ENCODE measurements around the gene TECPR2. TPM values are rescaled to one million over a fixed set of nuclear protein-coding genes. Genes with fewer than 3 reads are reported as not detected.

TECPR2 gene
- total RNA-seq, 1 experiment from 2014 or later = 9.3 TPM

GRCh38 chr14:102487204-102487577, 124.5 kb downstream of the TECPR2 start:
- ChIA-PET CTCF (no interaction called here), POLR2A (no interaction called here)
- Histone ChIP-seq H3K36me3 (ENCODE audit: control insufficient read depth, insufficient read depth, low read length) (no peaks in the 10 kb centered on the region), H3K4me3 (ENCODE audit: low read depth, low read length) (no peak overlapping the region), H3K4me1 (peaks cover 3% of the 10 kb centered on the region; the same call in 1 of the 2 replicates), H3K9me3 (no peaks in the 10 kb centered on the region), H3K27me3 (replicated peaks; ENCODE audit: control insufficient read depth, insufficient read depth, low read length) (no peaks in the 10 kb centered on the region)
- BruUV-seq (replicated peaks) = no TSS peak
- peaks cover 5% of the 10 kb centered on the region for H3K4me1 Mint-ChIP-seq (ENCODE audit: low read depth, unreplicated experiment)
- H3K4me3 Mint-ChIP-seq (ENCODE audit: unreplicated experiment) = no peak overlapping the region
- H3K9me3 Mint-ChIP-seq (ENCODE audit: unreplicated experiment) = peaks cover 7% of the 10 kb centered on the region
- DNase-seq = no peak
- H3K36me3 Mint-ChIP-seq (ENCODE audit: insufficient read depth, unreplicated experiment) = peaks cover 6% of the 10 kb centered on the region
- intact Hi-C loops (cut with micrococcal nuclease; ENCODE audit: unreplicated experiment) = no loop called here
- TF ChIP-seq CTCF (IDR thresholded peaks at IDR 0.05; ENCODE audit: insufficient read depth in 1 of 2, low read depth in 1 of 2, low read length in 1 of 2, severe bottlenecking in 1 of 2, unreplicated experiment in 1 of 2) = no peak
- H3K27ac Mint-ChIP-seq (ENCODE audit: unreplicated experiment) = no peak overlapping the region
- H3K27me3 Mint-ChIP-seq (ENCODE audit: insufficient read depth, unreplicated experiment) = no peaks in the 10 kb centered on the region

- Histone ChIP-seq H3K27me3 (replicated peaks; ENCODE audit: control insufficient read depth, insufficient read depth, low read length) (no peaks in the 10 kb centered on the region), H3K4me1 (no peaks in the 10 kb centered on the region), H3K4me3 (ENCODE audit: low read depth, low read length) (no peak overlapping the region), H3K9me3 (no peaks in the 10 kb centered on the region), H3K36me3 (ENCODE audit: control insufficient read depth, insufficient read depth, low read length) (no peaks in the 10 kb centered on the region)
- no TSS peak for BruUV-seq (replicated peaks)
- ChIA-PET POLR2A (no interaction called here), CTCF (no interaction called here)
- Mint-ChIP-seq H3K4me3 (ENCODE audit: unreplicated experiment) (no peak overlapping the region), H3K9me3 (ENCODE audit: unreplicated experiment) (no peaks in the 10 kb centered on the region), H3K36me3 (ENCODE audit: insufficient read depth, unreplicated experiment) (no peaks in the 10 kb centered on the region), H3K27ac (ENCODE audit: unreplicated experiment) (no peak overlapping the region), H3K27me3 (ENCODE audit: insufficient read depth, unreplicated experiment) (no peaks in the 10 kb centered on the region), H3K4me1 (ENCODE audit: low read depth, unreplicated experiment) (no peaks in the 10 kb centered on the region)
- no peak for DNase-seq
- TF ChIP-seq CTCF (IDR thresholded peaks at IDR 0.05; ENCODE audit: insufficient read depth in 1 of 2, low read depth in 1 of 2, low read length in 1 of 2, severe bottlenecking in 1 of 2, unreplicated experiment in 1 of 2) = no peak
- intact Hi-C loops (cut with micrococcal nuclease; ENCODE audit: unreplicated experiment) = no loop called here
These were observed 127.7 kb downstream of the TECPR2 start for GRCh38 chr14:102490456-102490855.

GRCh38 chr14:102491366-102491765, 128.6 kb downstream of the TECPR2 start:
- Histone ChIP-seq H3K36me3 (ENCODE audit: control insufficient read depth, insufficient read depth, low read length) (no peaks in the 10 kb centered on the region), H3K4me3 (ENCODE audit: low read depth, low read length) (no peak overlapping the region), H3K9me3 (no peaks in the 10 kb centered on the region), H3K27me3 (replicated peaks; ENCODE audit: control insufficient read depth, insufficient read depth, low read length) (no peaks in the 10 kb centered on the region), H3K4me1 (no peaks in the 10 kb centered on the region)
- intact Hi-C loops (cut with micrococcal nuclease; ENCODE audit: unreplicated experiment) = no loop called here
- peaks cover 6% of the 10 kb centered on the region for H3K36me3 Mint-ChIP-seq (ENCODE audit: insufficient read depth, unreplicated experiment)
- no peak for DNase-seq
- no peak overlapping the region for H3K4me3 Mint-ChIP-seq (ENCODE audit: unreplicated experiment)
- no TSS peak for BruUV-seq (replicated peaks)
- H3K27ac Mint-ChIP-seq (ENCODE audit: unreplicated experiment) = no peak overlapping the region
- no peaks in the 10 kb centered on the region for H3K4me1 Mint-ChIP-seq (ENCODE audit: low read depth, unreplicated experiment)
- no peak for TF ChIP-seq CTCF (IDR thresholded peaks at IDR 0.05; ENCODE audit: insufficient read depth in 1 of 2, low read depth in 1 of 2, low read length in 1 of 2, severe bottlenecking in 1 of 2, unreplicated experiment in 1 of 2)
- H3K27me3 Mint-ChIP-seq (ENCODE audit: insufficient read depth, unreplicated experiment) = no peaks in the 10 kb centered on the region
- H3K9me3 Mint-ChIP-seq (ENCODE audit: unreplicated experiment) = no peaks in the 10 kb centered on the region
- ChIA-PET POLR2A (no interaction called here), CTCF (no interaction called here)

Data from Caco-2 (cell line).